Esophagus (tissue), 2 donors: Measurements from ENCODE around the gene VAT1. TPM values are rescaled to one million over a fixed set of nuclear protein-coding genes. Genes with fewer than 3 reads are reported as not detected.
"Not testable (repeated sequence)": the region's sequence is repeated elsewhere in the genome, so short reads cannot be mapped to it uniquely, and the experiment has no call there.

ENCODE experiments used
- H3K27ac ChIP-seq, 2 donors: one replicate each; pipeline ENCODE4 v1.5.1; 2013; ENCODE audit warnings: low read depth in 2 of 2, mild to moderate bottlenecking in 2 of 2, inconsistent platforms in 1 of 2, low read length in 1 of 2, moderate library complexity in 1 of 2
- H3K27me3 ChIP-seq, 2 donors: one replicate each; pipeline ENCODE4 v1.6.1; 2013; ENCODE audit warnings: low read length in 2 of 2, control low read depth in 1 of 2, mild to moderate bottlenecking in 1 of 2; ENCODE audit not compliant: insufficient read depth in 2 of 2, control insufficient read depth in 1 of 2
- H3K36me3 ChIP-seq, 2 donors: one replicate each; pipeline ENCODE4 v1.6.1; 2013; ENCODE audit warnings: low read length in 1 of 2; ENCODE audit not compliant: control insufficient read depth in 2 of 2, insufficient read depth in 2 of 2
- H3K4me1 ChIP-seq, 2 donors: one replicate each; pipeline ENCODE4 v1.6.1; 2013; ENCODE audit warnings: low read length in 1 of 2; ENCODE audit not compliant: control insufficient read depth in 2 of 2, insufficient read depth in 2 of 2
- H3K4me3 ChIP-seq, 2 donors: one replicate each; pipeline ENCODE4 v1.5.1; 2013; ENCODE audit warnings: low read length in 2 of 2, mild to moderate bottlenecking in 2 of 2, low read depth in 1 of 2, moderate library complexity in 1 of 2
- H3K9me3 ChIP-seq, 2 donors: one replicate each; pipeline ENCODE4 v1.6.1; 2013; ENCODE audit warnings: mild to moderate bottlenecking in 2 of 2, low read depth in 1 of 2, low read length in 1 of 2, moderate library complexity in 1 of 2; ENCODE audit not compliant: control insufficient read depth in 2 of 2, insufficient read depth in 1 of 2
- WGBS, 2 donors: extraction: QIAGEN DNeasy Blood & Tissue Kit; methylation state at CpG; one replicate each; pipeline ENCODE4 v1.1.7; 2013; 5-methylcytosine and 5-hydroxymethylcytosine counted together
- polyA plus RNA-seq, 2 donors: library from polyadenylated mRNA; stranded (reverse); fragments of 200-250 nt; gene quantifications; one replicate each; pipeline ENCODE4 v1.2.3, GENCODE V29; 2013
- donor health status: healthy with polysubstance abuse.
- donor health status: Bipolar disorder and iron deficiency.

Gene VAT1
- polyA plus RNA-seq, 2 donors = 97.6 to 103 TPM

DNA sequence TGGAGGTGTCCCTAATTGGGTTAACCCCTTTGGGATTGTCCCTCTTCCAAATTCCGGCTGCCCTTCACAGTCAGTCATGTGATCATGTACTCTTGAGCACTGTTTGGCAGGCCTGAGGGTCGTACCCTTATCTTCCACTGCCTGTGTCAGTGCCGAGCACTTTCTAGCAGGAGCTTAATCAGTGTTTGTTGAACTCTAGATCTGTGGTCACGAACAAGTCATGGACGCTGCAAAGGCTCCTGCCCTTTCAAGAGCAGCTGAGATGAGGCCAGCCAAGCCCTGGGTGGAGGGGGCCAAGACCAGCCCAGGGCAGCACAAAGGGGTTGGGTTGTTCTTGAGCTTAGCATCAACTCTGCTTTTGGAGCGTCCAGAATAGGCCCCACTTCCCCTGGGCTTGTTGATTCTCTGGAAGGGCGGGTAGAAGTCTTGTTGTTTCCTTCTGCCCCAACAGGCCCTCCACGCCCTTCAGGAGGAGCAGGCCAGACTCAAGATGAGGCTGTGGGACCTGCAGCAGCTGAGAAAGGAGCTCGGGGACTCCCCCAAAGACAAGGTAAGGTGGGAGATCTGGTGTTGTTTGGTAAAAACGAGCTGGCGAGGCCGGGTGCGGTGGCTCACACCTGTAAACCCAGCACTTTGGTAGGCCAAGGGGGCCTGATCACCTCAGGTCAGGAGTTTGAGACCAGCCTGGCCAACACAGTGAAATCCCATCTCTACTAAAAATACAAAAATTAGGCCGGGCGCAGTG is 10.3 kb downstream of the VAT1 start:
- WGBS, 2 donors = 69 to 75% methylated on average over 15 of the region's 15 CpGs
- Histone ChIP-seq H3K27me3 (no peaks in the 10 kb centered on the region), H3K36me3 (peaks cover 0 to 27% of the 10 kb centered on the region in 2 donors), H3K4me1 (peaks cover 0 to 3% of the 10 kb centered on the region in 2 donors), H3K4me3 (no peak overlapping the region), H3K27ac (no peak overlapping the region), H3K9me3 (no peaks in the 10 kb centered on the region)

DNA sequence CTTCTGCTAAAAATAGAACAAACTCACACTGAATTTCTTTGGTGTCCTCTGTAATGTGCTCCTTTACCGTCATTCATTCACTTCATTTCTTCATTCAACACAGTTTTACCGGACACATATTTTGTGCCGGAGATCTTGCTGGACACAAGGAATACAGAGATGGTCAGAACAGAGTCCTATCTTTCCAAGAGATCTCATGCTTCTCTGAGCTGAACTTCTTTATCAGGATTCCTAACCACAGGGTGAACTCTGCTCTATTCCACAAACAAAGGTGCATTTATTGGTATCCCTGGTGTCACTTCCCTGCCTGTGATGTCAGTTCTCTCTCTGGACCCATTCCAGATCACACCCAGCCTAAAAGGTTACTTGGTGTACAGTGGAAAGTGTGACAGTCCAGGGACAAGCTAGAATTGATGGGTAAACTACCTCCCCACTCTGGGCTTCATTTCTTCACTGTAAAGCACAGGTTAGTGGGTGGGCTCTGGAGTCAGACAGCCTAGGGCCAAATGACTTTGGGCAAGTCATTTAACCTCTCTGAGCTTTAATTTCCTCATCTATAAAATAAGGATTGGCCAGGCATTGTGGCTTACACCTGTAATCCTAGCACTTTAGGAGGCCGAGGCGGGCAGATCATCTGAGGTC is 11.4 kb downstream of the VAT1 start:
- Histone ChIP-seq H3K4me3 (no peak overlapping the region), H3K9me3 (no peaks in the 10 kb centered on the region), H3K27ac (no peak overlapping the region), H3K4me1 (peaks cover 0 to 3% of the 10 kb centered on the region in 2 donors), H3K36me3 (peaks cover 0 to 19% of the 10 kb centered on the region in 2 donors), H3K27me3 (no peaks in the 10 kb centered on the region)
- 78 to 90% methylated on average over 5 of the region's 5 CpGs for WGBS, 2 donors

DNA sequence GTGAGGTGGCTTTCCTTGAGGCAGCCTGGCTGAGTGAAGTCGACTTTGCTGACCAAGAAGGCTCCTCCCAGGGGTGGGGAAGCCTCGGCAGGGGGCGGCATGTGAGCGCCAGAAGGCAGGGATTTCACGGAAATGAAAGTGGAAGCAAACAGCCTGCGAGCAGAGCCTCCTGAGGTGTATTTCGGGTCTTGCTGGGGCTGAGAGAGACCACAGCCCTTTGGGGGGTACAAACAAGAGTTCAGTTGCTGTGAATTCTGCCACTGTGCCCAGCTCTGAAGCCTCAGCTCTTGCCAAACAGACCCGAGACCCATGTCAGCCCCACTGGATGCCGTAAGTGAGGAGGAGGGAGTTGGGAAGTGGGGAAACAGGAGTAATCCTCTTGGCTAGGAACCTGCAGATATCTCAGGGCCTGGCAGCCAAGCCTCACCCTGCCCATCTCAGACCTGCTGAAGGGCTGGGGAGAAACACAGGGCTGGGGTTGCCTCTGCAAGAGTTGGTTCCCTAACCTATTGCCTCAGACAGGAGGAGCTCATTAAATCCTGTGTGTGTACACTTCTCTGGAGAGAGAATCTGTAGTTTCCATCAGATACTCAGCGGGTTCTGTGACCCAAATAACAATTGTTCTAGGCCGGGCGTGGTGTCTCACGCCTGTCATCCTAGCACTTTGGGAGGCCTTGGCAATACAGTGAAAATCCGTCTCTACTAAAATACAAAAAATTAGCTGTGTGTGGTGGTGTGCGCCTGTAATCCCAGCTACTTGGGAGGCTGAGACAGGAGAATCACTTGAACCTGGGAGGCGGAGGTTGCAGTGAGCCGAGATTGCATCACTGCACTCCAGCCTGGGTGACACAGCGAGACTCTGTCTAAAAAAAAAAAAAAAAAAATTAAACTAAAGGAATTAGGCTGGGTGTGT is 15.3 kb downstream of the VAT1 start, which contains the start of gene IFI35:
Gene IFI35 (plus strand): TSS at position 146 of the 913 bp plus-strand sequence. CDS start 164 bp downstream, at position 310.
- H3K27ac ChIP-seq = peak within 1 kb of the TSS; percentile 91 to 94
- peaks cover 9 to 10% of the 10 kb centered on the region in 2 donors for H3K36me3 ChIP-seq
- 22 to 25% methylated on average over 18 of the region's 18 CpGs for WGBS, 2 donors
- H3K9me3 ChIP-seq = no peaks in the 10 kb centered on the region
- H3K4me1 ChIP-seq = peaks cover 0 to 3% of the 10 kb centered on the region in 2 donors
- no peaks in the 10 kb centered on the region for H3K27me3 ChIP-seq
- peak within 1 kb of the TSS; percentile 51 to 56 for H3K4me3 ChIP-seq

GRCh38 chr17:43003542-43004172 is 18.5 kb downstream of the VAT1 start:
- 62 to 74% methylated on average over 5 of the region's 5 CpGs for WGBS, 2 donors
- Histone ChIP-seq H3K36me3 (peaks cover 9 to 20% of the 10 kb centered on the region in 2 donors), H3K9me3 (no peaks in the 10 kb centered on the region), H3K27ac (peak overlapping the region; percentile 11 to 71), H3K4me3 (no peak overlapping the region), H3K27me3 (no peaks in the 10 kb centered on the region), H3K4me1 (peaks cover 0 to 4% of the 10 kb centered on the region in 2 donors)

GRCh38 chr17:43000894-43001293 is 21.3 kb downstream of the VAT1 start:
- peaks cover 9 to 20% of the 10 kb centered on the region in 2 donors for H3K36me3 ChIP-seq
- not testable (repeated sequence) for H3K4me3 ChIP-seq, H3K9me3 ChIP-seq, H3K4me1 ChIP-seq, H3K27me3 ChIP-seq, H3K27ac ChIP-seq
- 93 to 94% methylated on average over 13 of the region's 13 CpGs for WGBS, 2 donors

DNA sequence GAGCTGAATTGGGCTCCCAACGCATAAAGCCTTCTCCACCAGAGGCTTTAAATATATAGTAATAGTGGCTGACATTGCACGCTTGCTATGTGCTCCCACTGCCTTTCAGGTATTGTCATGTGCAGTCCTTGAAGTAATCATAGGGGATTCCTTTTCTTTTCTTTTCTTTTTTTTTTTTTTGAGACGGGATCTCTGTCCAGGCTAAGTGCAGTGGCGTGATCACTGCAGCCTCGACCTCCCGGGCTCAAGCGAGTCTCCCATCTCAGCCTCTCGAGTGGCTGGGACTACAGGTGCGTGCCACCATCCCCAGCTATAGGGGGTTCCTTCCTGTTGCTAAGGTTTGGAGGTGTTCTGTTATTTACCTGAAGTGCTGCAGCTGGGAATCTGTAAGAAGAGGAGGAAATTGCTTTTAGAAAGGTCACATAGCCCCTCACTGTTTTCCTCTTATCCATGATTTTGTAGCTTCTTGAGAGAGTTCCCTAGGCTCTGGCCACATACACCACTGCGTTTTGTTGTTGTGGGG is 23.1 kb downstream of the VAT1 start:
- peaks cover 0 to 5% of the 10 kb centered on the region in 2 donors for H3K4me1 ChIP-seq
- peak overlapping the region; percentile 82 to 90 for H3K4me3 ChIP-seq
- WGBS, 2 donors = 8 to 11% methylated on average over 10 of the region's 10 CpGs
- peak overlapping the region; percentile 93 to 98 for H3K27ac ChIP-seq
- no peaks in the 10 kb centered on the region for H3K27me3 ChIP-seq
- no peaks in the 10 kb centered on the region for H3K9me3 ChIP-seq
- peaks cover 9 to 20% of the 10 kb centered on the region in 2 donors for H3K36me3 ChIP-seq

DNA sequence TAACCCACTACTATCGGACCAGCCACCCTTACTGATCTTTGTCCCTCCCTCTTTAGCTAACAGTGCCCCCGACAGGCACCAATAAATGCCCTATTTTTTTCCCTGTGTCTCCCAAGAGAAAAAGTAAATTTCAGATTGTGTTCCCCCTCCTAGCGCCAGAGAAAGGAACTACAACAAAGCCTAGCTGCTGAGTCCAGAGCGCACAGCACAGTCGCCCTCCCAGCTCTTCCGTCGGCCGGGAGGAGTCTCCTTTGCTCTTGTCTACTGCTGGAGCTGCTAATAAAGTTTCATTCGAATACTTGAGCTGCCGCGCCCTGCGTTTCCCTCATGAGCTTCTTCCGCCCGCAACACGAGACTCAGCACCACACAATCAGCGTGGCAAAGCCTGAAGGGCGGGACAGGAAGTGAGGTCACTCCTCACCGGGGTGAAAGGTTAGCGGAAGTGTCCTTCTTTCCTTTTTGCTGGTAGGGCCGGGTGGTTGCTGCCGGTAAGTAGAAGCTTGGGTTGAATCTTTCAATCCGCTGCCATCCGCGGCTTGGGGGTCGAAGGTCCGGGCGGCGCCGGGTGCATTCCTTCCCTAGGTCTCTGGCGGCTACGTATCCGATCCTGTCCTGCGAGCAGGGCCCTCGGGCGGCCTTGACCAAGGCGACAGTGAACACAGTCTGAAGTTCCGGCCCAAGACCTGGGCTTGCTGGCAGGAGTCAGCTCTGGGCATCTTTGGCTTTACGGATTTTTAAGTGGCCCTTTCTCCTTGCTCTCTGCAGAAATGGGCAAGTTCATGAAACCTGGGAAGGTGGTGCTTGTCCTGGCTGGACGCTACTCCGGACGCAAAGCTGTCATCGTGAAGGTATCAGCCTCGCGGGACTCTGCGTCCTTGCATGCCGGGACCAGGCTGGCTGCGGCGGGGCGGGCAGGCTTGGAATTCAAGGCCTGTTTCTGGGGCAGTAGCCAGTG is 23.9 kb downstream of the VAT1 start, which contains the start of gene RPL27:
Gene RPL27 (plus strand): TSS at position 436 of the 955 bp plus-strand sequence. CDS start 332 bp downstream, at position 768.
- Histone ChIP-seq H3K36me3 (peaks cover 5 to 15% of the 10 kb centered on the region in 2 donors), H3K4me3 (peak within 1 kb of the TSS; percentile 82 to 90), H3K9me3 (no peaks in the 10 kb centered on the region), H3K4me1 (peaks cover 0 to 5% of the 10 kb centered on the region in 2 donors), H3K27ac (peak within 1 kb of the TSS; percentile 93 to 98), H3K27me3 (no peaks in the 10 kb centered on the region)
- 1% methylated on average over 49 of the region's 49 CpGs for WGBS, 2 donors

DNA sequence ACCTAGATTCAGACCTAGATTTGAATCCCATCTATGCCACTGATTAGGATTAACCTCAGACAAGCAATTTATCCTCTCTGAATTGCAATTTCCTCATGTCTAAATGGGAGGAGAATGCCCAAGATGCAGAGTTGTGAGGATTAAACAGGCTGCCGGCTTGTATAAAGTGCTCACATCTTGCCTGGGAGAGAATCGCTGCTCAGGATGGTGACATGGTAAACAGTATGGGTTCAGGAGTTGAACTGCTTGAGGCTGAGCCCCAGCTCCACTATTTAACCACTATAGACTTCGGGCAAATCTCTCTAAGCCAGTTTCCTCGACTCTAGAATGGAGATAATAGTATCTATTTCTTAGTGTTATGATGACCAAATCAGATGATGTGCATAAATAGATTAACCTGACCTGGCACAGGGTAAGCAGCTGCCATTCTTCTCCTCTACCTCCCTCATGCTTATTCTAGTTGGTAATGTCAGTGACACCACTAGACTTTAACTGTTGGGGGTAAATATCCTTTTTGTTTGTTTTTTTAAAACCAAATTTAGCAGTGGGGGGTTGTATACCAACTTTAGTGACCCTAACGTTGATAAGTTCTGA is 24.7 kb downstream of the VAT1 start:
- peak overlapping the region; percentile 83 to 93 for H3K27ac ChIP-seq
- peaks cover 0 to 5% of the 10 kb centered on the region in 2 donors for H3K4me1 ChIP-seq
- peaks cover 6 to 16% of the 10 kb centered on the region in 2 donors for H3K36me3 ChIP-seq
- H3K27me3 ChIP-seq = no peaks in the 10 kb centered on the region
- WGBS, 2 donors = 16 to 18% methylated on average over 5 of the region's 5 CpGs
- H3K9me3 ChIP-seq = no peaks in the 10 kb centered on the region
- peak overlapping the region in 1 of 2 donors; percentile 33 for H3K4me3 ChIP-seq
